Activated CD8-positive, alpha-beta memory T cell treated with anti-CD3 and anti-CD28 coated beads for 4 hours (primary cell): Measurements from ENCODE around the gene HOXC10.

ENCODE experiments used
- DNase-seq, 2 donors: peaks; one replicate each; pipeline ENCODE4 v3.0.0-alpha.2; 2020; ENCODE audit warnings: low read depth in 2 of 2

The HOXC10 gene

DNA sequence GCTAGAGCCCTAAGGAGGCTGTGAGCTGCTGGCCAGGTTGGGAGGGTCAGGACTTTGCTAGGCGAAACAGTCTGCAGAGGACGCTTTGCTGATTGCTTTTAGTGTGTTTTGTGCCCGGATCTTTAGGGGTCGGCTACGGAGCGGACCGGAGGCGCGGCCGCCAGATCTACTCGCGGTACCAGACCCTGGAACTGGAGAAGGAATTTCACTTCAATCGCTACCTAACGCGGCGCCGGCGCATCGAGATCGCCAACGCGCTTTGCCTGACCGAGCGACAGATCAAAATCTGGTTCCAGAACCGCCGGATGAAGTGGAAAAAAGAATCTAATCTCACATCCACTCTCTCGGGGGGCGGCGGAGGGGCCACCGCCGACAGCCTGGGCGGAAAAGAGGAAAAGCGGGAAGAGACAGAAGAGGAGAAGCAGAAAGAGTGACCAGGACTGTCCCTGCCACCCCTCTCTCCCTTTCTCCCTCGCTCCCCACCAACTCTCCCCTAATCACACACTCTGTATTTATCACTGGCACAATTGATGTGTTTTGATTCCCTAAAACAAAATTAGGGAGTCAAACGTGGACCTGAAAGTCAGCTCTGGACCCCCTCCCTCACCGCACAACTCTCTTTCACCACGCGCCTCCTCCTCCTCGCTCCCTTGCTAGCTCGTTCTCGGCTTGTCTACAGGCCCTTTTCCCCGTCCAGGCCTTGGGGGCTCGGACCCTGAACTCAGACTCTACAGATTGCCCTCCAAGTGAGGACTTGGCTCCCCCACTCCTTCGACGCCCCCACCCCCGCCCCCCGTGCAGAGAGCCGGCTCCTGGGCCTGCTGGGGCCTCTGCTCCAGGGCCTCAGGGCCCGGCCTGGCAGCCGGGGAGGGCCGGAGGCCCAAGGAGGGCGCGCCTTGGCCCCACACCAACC, 44.8 kb downstream of the HOXC10 start:
- DNase-seq, result no peak

DNA sequence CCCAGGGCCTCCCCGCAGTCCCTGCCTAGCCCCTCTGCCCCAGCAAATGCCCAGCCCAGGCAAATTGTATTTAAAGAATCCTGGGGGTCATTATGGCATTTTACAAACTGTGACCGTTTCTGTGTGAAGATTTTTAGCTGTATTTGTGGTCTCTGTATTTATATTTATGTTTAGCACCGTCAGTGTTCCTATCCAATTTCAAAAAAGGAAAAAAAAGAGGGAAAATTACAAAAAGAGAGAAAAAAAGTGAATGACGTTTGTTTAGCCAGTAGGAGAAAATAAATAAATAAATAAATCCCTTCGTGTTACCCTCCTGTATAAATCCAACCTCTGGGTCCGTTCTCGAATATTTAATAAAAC, 45.5 kb downstream of the HOXC10 start:
- DNase-seq, result no peak

DNA sequence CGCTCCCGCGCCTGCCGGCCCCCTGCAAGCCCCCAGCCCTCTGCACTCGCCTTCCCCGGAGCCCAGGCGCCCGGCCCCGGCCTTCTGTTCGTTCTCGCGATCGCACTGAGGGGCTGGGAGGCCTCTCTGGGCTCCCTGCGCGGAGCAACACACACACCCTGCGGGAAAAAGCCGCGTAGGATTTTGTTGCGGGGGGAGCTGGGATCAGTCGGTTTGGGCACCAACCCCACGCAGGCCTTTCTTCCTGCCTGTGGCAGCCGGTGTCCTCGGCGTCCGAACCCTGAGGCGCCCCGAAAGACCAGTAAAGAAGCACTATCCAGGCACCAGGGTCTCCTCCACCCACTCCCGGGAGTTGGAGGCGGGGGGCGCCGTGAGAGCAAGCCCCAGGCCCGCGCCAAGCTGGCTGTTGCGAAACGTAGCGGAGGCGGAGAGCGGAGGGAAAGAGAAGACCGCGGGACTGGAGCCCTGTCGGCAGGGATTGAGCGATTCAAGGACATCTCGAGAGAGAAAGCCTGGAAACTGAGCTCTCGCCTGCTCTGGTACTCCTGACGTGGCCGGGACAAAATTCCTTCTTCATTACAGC, 46.0 kb downstream of the HOXC10 start:
- DNase-seq, result no peak

DNA sequence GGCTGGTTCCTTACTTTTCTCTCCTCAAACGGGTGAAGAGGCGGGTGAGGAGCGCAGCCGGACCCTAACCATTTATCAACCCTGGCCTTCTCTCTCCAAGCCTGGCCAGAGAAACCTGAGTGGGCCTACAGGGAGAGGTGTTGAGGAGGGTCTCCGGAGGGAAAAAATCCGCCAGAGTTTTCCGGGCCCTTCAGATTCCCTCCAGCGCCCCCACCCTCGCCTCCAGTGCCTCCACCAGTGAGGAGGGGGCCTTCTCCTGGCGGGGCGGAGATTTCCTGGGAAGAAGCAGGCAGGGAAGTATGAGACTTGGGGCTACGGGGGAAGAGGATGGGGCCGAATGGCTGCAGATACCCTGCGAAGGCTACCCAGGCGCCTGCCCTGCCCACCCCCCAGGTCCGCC, 46.5 kb downstream of the HOXC10 start:
- no peak for DNase-seq

DNA sequence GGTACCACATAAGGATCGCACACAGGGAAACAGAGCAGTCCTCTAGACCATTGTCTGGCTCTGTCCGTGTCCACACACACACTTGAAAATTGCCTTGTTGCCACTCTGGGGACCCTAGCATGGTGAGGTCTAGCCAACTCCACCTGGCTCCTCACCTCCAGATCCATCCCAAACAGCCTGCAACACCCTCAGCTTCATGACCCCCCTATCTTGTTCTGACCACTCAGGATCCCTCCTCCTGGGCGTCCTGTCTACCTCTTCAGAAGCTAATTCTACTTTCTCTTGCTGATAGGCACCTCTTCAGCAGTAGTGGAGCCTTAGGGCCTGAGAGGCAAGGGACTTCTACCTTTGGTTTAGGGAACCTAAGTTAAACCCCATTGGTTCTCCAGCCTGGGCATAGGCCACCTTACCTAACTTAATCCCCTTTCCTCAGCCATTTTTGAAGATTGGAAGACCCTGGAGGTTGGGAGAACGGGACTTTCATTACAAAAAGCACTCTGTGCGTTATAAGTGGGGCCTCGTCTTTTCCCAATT, 47.2 kb downstream of the HOXC10 start:
- no peak for DNase-seq

DNA sequence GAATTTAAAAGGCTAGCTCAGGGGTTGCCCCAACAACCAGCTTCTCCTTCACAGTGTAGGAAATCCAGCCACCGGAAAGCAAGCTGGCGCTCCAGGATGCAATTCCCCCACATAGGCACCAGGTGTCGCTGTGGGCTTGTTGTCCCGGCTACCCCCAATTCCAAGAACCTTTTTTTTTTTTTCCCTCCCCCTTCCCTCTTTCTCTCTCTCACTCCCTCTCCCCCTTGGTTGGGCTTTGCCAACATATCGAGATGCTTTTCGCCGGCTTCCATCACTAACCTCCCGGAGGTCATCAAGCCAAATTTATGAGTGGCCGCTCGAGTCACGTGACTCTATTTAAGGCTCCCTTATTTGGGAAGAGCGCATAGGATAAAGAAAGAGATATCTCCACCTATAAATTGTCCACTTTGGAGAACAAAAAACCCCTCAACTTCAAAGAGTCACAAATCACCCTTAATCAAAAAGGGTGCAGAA, 47.7 kb downstream of the HOXC10 start, which contains the start of gene HOXC5:
HOXC5 (plus strand) TSS at position 424 of the 474 bp plus-strand sequence. CDS start 73 bp downstream, outside the sequence.
- peak; percentile 23 to 30 for DNase-seq

DNA sequence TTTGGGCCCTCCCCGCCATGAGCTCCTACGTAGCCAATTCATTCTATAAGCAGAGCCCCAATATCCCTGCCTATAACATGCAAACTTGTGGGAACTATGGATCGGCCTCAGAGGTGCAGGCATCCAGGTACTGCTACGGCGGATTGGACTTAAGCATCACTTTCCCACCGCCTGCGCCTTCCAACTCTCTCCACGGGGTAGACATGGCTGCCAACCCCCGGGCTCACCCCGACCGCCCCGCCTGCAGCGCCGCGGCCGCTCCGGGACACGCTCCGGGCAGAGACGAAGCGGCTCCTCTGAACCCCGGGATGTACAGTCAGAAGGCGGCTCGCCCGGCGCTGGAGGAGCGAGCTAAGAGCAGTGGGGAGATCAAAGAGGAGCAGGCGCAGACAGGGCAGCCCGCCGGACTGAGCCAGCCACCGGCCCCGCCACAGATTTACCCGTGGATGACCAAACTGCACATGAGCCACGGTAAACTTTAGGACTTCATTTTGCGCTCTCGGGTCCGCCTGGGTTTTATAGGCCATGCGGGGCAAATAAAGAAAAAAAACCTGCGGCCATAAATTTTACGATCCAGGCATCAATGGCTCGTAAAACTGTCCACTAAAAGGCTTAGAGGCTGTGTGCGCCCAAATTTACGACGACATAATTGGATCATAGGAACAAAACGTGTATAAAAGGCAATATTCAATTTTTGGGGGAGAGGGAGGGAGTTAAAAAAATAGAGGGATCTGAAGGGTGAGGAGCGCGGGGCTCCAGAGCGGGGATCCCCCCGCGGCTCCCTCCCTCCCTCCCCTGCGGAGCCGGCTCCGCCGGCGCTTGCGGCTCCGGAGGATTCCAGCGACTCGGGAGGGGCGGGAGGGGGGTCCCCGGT, 48.4 kb downstream of the HOXC10 start:
- no peak for DNase-seq

DNA sequence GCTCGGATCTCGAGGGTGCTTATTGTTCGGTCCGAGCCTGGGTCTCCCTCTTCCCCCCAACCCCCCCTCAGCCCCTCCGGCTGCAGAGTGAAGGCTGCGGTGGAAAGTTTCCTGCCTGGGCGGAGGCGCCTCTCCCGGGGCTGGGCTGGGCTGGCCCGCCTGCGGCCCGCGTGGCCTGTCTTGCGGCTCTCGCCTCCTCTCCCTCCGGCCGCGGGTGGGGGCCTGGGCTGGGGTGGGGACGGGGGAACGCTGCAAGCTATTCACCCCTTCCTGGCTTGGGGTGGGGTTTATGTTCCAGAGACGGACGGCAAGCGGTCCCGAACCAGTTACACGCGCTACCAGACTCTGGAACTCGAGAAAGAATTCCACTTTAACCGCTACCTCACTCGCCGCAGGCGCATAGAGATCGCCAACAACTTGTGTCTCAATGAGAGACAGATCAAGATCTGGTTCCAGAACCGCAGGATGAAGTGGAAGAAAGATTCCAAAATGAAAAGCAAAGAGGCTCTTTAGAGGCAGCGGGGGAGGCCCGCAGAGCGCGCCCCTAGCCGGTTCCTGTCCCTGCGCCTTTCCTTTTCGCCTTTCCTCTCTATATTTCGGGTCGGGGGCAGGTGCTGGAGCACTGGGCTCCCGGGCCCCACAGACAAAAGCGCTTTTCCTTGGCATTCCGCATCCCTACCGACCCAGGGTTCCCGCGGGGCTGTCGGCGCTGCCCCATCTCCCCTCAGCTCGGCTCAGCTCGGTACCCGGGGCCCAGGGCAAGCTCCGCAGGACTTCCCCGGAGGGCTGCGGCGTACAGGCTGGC, 49.2 kb downstream of the HOXC10 start:
- no peak for DNase-seq

DNA sequence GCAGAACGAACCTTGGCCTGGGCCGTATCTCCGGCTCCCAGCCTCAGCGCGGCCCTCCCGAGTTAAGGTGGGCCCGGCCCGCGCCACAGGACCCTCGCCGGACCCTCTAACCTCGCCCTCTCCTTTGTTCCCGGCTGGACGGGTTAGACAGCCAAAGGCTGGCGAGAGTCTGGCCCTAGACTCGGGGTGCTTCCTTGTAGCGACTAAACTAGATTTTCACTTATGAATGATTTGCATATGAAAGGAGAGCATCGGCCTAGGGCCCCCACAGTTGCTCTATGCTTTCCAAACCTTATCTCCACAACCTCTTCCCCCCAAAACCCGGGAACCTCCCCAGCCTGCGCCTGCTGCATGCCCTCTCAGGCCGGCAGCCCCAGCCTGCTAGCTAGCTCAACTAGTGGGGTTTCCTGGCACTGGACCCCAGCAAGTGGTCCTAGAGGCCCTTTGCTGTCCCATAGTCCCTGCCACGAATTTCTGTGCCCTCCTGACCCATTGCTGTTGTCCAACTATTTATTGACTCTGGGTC, 49.9 kb downstream of the HOXC10 start:
- DNase-seq, result no peak

DNA sequence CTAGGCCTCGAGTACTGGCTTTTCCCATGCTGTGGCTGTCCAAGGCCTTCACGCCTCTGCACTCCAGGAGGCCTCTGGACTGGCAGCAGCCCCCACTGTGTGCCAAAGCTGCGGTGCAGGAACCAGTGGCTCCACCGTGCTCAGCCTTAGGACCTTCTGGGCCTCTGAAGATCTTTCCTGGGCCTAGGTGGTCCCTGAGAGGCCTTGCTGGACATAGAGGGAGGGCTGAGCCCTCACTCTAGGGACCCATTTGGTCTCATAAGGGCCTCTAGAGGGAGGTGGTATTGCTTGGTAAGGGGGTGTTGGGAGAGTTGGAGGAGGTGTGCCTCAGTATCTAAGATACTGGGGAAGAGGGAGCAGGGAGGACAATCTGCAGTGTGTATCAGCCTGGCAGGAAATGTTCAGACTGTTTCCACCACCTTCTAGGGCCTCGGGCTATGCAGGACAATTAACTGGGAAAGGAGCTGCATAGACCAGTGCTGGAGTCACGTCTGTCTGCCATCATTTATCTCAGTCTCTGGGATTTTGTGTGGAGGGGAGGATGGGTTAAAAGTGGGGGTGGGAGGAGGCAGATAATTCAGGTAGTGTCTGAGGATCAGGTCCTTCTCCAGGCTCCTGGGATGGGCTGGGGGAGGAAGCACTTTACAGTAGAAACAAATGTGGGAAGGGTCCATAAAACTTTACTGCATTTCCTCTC, 50.8 kb downstream of the HOXC10 start:
- no peak for DNase-seq

DNA sequence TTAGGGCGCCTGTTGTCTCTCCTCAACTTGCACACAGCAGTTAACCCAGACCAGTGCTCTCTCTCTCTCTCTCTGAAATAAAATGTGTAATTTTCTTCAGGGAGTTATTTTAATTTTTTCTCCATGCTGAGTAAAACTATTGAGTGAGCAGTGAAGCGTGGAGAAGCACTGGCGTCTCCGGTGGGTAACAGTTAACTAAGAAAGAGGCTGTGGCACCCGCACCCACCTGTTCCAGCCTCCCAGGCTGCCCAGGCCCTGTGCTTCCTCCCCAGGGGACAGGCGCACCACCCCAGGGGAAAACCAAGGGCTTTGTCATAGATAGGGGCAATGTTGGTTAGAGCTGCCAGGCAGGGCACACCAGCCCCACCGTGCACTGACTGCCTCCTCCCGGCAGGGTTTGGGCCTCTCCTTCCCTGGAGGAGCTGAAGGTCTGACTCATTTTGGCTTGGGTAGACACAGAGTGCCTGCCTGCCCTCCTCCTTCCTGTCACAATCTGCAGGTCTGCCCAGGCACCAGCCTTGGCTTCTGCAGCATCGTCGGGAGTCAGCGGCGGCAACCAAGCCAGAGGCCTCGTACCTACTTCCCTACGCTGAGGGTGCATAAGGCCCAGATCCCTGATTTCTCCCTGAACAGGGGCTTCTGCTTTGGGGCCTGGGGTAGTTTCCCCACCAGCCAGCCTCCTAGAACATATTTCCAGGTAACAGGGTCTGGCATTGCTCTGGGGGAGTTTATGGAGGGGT, 51.8 kb downstream of the HOXC10 start:
- DNase-seq, result no peak

DNA sequence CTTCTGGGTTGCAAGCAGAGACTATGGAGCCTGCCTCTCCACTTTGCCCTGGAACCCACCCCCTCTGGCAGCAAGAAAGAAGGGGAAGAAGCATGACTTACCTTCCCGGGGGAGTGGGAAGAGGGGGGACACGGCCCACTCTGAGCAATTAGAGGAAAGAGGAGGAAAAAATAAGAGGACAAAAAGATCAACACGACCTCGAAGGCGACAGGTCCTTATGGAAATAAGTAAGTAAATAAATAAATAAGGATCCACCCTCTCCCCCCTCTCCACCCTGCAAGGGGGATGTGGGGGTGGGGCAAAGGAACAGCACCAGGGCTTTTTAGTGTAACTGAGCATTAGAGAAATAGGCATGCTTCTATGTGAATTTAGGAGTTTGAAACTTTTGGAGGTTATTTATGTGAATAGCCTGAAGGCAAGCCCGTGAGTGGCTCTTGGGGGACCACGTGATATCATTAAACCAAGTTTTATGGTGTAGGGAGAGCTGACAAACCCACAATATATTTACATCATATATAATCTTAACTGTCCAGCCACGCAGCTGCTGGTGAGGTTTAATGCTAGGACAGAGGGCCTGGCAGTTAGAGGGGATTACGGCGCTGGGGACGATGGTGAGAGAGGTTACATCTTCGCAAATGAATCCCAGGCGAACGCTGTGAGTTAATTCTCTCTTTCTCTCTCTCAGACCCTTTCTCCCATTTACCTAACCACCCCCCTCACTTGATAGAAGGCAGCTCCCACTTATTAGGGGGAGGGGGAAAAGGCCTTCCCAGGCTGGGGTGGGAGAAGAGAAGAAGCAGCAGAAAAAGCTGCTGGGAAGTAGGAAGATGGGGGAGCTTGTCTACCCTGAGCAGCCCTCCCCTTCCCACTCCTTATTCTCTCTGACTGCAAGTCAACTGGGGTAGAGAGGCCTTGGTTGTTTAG, 52.7 kb downstream of the HOXC10 start:
- no peak for DNase-seq

DNA sequence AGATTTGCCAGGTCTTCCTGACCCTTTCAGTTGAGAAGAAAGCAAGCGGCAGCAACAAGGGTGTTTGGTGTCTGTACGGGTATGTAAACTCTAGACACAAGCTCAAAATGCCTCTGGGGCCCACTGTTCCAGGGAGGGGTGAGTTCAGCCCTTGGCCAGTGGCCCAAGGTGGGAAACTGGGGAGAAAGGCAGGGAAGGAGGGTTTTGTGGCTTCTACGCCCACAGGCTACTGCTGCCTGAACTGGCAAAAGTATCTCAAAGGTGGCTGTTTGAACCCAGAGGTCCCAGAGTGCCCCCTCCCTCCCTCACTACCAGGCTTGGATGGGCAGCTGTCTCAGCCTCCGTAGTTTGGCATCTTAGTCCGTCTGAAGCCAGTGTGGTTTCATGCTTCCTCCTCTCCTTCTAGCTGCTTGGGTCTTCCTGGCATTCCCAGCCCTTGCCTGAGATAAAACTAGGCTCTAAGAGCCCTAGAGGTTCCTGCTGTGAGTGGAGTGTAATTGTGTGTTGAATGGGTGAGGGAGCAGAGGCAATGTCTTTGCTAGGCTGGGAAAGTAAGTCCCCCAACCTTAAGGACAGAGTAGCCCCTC, 53.4 kb downstream of the HOXC10 start:
- DNase-seq, result no peak

DNA sequence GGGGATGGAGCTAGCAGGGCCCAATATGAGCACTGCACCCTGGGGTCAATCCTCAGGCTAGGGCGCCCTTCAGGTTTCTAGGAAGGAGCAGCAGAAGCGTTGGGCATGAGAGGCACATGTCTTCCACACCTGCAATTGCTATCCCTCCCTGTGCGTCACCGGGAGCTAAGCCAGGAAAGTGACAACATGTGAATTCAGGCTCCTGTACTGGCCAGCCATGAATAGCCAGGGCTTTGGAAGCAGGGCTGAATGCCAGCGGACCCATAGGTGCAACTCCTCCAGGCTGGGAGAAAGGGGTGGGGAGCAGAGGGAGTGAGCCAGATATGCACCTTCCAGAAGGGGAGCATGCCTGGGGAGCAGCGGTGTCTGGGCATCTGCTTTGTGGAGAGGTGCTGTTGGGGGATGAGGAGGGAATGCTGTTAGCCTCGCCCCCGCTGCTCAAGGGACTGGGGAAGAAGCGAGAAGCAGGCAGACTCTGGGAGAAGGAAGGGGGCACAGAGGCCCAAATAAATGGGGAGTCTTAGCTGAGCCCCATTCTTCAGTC, 54.0 kb downstream of the HOXC10 start:
- no peak for DNase-seq

DNA sequence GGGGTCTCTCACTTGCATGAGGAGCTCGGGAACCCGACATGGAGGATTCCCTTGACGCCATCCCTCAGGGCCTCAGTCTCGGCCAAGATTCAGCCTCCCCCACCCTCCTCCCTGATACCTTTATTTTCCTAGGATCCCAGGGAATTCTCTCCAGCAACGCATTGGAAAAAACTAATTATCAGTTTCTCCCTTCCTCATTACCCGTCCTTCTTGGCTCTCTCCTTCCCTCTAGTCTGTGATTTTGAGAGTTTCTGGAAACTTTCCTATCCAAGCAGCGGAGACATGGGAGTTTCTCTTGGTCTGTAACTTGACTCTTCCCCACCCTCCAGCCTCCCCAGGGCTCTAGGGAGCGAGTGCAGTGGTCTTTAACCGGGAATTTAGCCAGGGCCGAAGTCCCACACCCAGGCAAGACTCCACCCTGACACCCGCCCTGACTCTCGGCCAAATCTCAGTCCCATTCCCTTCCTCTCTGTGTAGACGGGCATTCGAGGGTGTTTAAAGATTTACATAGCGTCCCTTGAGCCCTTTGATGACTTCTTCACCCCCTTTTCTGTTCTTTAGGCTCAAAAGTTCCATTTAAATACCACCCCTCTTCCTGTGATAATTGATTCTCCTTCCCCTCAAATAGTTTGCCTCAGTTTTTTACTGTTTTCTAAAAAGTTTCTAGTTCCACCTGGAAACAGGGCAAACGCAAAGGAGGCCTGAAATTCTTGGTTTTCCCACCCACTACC, 54.6 kb downstream of the HOXC10 start:
- no peak for DNase-seq
